GM12864 (cell line): ENCODE measurements around the gene RAB13.
A peak's percentile ranks its signal among the peaks of the same experiment; 100 is the strongest.
"Not testable (repeated sequence)": the region's sequence is repeated elsewhere in the genome, so short reads cannot be mapped to it uniquely, and the experiment has no call there.

Experiments used
- DNase-seq: peaks from one replicate; pipeline ENCODE4 v3.0.0-alpha.2; 2011; ENCODE audit warnings: low read depth
- H3K4me3 ChIP-seq: 2 replicates; pipeline ENCODE4 v1.5.1; 2011; ENCODE audit warnings: mild to moderate bottlenecking, low read depth, low read length, control low read depth
- CTCF ChIP-seq: IDR thresholded peaks from 2 replicates; pipeline ENCODE4 v1.5.1; 2011; ENCODE audit warnings: low read depth, mild to moderate bottlenecking, moderate library complexity, low read length, control low read depth, inconsistent platforms; ENCODE audit errors: missing control alignments

Gene RAB13

DNA sequence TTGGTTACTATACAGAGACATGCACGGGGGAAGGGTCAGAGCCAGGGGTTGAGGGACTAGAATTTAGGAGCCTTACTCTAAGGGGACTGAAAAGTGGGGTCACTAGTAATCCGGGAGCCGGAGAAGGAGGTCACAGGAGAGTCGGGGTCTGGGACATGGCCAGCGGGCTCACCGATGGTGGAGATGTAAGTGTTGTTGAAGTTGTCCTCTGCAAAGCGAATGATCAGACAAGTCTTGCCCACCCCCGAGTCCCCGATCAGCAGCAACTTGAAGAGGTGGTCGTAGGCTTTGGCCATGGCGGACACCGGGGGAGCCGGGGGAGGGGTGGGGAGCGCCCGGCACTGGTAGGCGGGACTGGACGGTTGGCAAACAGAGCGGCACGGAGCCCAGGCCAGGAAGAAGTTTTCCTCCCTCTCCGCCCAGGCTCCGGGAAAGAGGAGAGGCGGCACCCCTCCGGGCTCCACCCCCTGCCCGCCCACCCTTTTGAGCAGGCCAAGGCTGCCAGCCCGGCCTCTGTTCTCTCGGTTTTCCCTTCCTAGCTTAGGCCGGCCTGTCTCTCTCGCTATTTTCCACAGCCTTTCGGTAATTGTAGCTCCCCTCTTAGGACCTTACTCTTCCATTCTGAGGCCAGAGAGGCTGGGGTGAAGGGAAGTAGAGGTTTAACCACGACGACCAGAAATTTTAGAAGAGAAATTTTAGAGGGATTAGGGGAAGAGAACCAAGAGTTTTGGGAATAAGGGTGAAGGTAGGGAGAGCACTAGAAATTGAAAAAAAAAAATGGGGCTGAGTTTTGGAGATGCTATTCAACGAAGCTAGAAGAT is at the start of gene RAB13:
RAB13 (minus strand) TSS at position 399 of the 821 bp plus-strand sequence; CDS start at position 296, 103 bp downstream.
- DNase-seq: no peak
- peak within 1 kb of the TSS; percentile 57 for H3K4me3 ChIP-seq
- TF ChIP-seq CTCF: no peak

GRCh38 chr1:154033697-154034096 is 47.6 kb upstream of the RAB13 start:
- H3K4me3 ChIP-seq, DNase-seq: not testable (repeated sequence)

DNA sequence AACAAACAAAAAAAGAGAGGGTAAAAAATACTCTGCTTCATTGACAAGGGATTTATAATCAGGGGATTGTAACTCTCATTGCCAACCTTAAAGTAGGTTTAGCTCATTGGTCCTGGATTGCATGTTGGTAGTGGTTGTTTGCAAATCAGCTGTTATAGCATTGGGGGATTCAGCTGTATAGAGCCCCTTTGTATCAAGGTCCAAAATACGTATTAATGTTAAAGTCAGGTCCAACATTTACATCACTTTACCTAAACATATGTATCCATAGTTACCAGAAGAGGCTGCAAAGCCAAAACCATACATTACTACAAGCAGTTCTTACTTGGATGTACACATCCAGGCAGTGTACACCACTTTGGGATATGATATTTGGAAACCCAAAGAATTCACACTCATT is 33.8 kb upstream of the RAB13 start:
- H3K4me3 ChIP-seq: no peak overlapping the region
- TF ChIP-seq CTCF: no peak
- DNase-seq: no peak

DNA sequence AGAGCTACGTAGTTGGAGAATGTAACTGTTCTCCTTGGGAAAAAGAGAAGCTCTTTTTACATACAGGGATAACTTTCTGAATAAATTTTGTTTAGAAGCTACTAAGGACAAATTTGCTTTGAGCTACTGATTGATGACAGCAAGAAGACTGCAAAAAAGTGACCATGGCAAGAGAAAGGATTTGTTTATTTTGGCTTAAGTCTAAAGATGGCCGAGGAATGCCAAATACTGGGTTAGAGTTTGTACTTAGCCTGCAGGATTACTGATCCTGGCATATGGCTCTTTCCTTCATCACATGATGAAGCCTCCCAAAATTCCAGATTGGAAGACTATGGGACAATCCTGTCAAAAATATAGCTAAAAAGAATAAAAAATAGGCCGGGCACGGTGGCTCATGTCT is 33.1 kb upstream of the RAB13 start:
- H3K4me3 ChIP-seq: no peak overlapping the region
- TF ChIP-seq CTCF: no peak
- DNase-seq: no peak

DNA sequence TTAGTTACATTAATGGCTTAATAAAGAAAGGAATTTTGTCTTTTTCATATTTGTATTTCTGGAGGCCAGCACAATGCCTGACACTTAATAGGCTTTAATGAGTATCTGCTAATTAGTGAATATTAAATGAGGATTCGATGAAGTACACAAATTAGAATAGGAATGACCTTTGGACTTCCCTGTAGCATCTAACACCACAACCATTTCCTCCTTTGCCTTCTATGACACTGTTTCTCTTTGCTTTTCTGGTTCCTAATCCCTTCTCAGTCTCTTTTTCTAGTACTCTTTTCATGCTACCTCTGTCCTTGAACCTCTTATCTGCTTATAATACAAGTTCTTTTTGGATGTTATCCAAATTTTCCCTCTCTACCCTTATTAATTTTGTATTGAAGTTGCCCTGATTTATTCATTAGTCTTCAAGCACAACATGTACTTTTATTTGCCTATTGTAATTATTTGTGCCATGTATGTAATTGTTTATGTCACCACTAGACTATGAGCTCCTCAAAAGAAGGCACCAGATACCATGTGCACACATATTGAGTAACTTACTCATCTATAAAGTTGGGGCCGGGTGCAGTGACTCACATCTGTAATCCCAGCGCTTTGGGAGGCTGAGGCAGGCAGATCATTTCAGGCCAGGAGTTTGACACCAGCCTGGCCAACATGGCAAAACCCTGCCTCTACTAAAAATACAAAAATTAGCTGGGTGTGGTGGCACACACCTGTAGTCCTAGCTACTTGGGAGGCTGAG is 28.2 kb upstream of the RAB13 start:
- no peak for DNase-seq
- TF ChIP-seq CTCF: no peak
- H3K4me3 ChIP-seq: no peak overlapping the region

DNA sequence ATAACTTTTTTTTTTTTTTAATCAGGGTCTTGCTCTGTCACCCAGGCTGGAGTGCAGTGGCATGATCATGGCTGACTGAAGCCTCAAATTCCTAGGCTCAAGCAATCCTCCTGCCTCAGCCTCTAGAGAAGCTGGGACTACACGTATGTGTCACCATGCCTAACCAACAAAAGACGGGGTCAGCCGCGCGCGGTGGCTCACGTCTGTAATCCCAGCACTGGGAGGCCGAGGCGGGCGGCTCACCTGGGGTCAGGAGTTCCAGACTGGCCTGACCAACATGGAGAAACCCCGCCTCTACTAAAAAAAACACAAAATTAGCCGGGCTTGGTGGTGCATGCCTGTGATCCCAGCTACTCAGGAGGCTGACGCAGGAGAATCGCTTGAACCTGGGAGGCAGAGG is 26.4 kb upstream of the RAB13 start:
- not testable (repeated sequence) for H3K4me3 ChIP-seq, DNase-seq

GRCh38 chr1:154012129-154012528 is 26.0 kb upstream of the RAB13 start:
- no peak overlapping the region for H3K4me3 ChIP-seq
- no peak for TF ChIP-seq CTCF
- no peak for DNase-seq

GRCh38 chr1:154006136-154006535 is 20.0 kb upstream of the RAB13 start:
- no peak overlapping the region for H3K4me3 ChIP-seq
- TF ChIP-seq CTCF: no peak
- DNase-seq: no peak
